Endothelial cell of umbilical vein (primary cell): ENCODE results near the gene GPSM1. TPM values are rescaled to one million over a fixed set of nuclear protein-coding genes. Genes with fewer than 3 reads are reported as not detected.

Experiments
- BruUV-seq: library from RNA; stranded (reverse); fragments of 400-500 nt; replicated peaks from 2 replicates; lab custom pipeline; 2021; lab: Mats Ljungman, UMichigan
- CTCF ChIA-PET: fragments of 300-600, 350-600 bp; sonication (Branson Sonifier 250); formaldehyde crosslinking; loops from one replicate; lab custom pipeline; 2021; ENCODE audit warnings: antibody characterized with exemption, inconsistent platforms; lab: Charles Lee
- POLR2A ChIA-PET: fragments of 300-600, 350-600 bp; sonication (Branson Sonifier 250); formaldehyde crosslinking; loops from one replicate; lab custom pipeline; 2021; ENCODE audit warnings: antibody characterized with exemption, inconsistent platforms; lab: Charles Lee
- DNase-seq: peaks from one replicate; pipeline ENCODE4 v3.0.0-alpha.2; 2011; ENCODE audit warnings: low read depth, low spot score
- FAIRE-seq: peaks from 2 replicates; lab custom pipeline; 2011; peaks lifted over from hg19 to GRCh38; lab: Jason Lieb, UNC
- H2AFZ ChIP-seq: 2 replicates; pipeline ENCODE4 v1.6.0; 2012; ENCODE audit warnings: low read depth, low read length, control low read depth, inconsistent platforms
- H3K27ac ChIP-seq: 2 replicates; pipeline ENCODE4 v1.5.1; 2011; ENCODE audit warnings: low read depth, mild to moderate bottlenecking, control low read depth, low read length, moderate library complexity; ENCODE audit not compliant: insufficient read depth
- H3K27me3 ChIP-seq, 2 experiments: 2 replicates each; pipeline versions ENCODE4 v1.6.0 to v1.6.1; 2011; ENCODE audit warnings: low read length in 2 of 2, mixed read lengths in 1 of 2; ENCODE audit not compliant: control insufficient read depth in 2 of 2, insufficient read depth in 2 of 2
- H3K36me3 ChIP-seq, 2 experiments: 2 replicates in 1 of 2; 3 replicates in 1 of 2; pipeline ENCODE4 v1.5.1; 2011; ENCODE audit warnings: low read length in 2 of 2, mild to moderate bottlenecking in 1 of 2, moderate library complexity in 1 of 2; ENCODE audit not compliant: control insufficient read depth in 2 of 2, insufficient read depth in 2 of 2; ENCODE audit errors: extremely low read depth in 1 of 2
- H3K4me1 ChIP-seq: 3 replicates; pipeline ENCODE4 v1.5.1; 2011; ENCODE audit warnings: mild to moderate bottlenecking, low read length; ENCODE audit not compliant: control insufficient read depth, insufficient read depth; ENCODE audit errors: extremely low read depth
- H3K4me2 ChIP-seq: 2 replicates; pipeline ENCODE4 v1.6.1; 2011; ENCODE audit warnings: low read length, control low read depth, mixed read lengths; ENCODE audit not compliant: insufficient read depth
- H3K4me3 ChIP-seq, 3 experiments: fragments of 200-600 bp in 1 of 3; sonication (generic), shearing (Covaris generic) in 1 of 3; replicated peaks in 1 of 3; 2 replicates each; pipeline ENCODE4 v1.5.1; 2011 to 2016; ENCODE audit warnings: control low read depth in 3 of 3, low read length in 3 of 3, mild to moderate bottlenecking in 2 of 3, inconsistent platforms in 1 of 3, low read depth in 1 of 3, moderate library complexity in 1 of 3; ENCODE audit not compliant: insufficient read depth in 1 of 3
- H3K79me2 ChIP-seq: 2 replicates; pipeline ENCODE4 v1.6.0; 2012; ENCODE audit warnings: low read length, inconsistent platforms; ENCODE audit not compliant: control insufficient read depth, insufficient read depth
- H3K9ac ChIP-seq: replicated peaks from 2 replicates; pipeline ENCODE3; 2011; ENCODE audit warnings: low read length, control low read depth; ENCODE audit not compliant: insufficient read depth; ENCODE audit errors: extremely low read depth
- H3K9me1 ChIP-seq: replicated peaks from 3 replicates; pipeline ENCODE4 v1.6.0; 2011; ENCODE audit warnings: mild to moderate bottlenecking, low read length; ENCODE audit not compliant: control insufficient read depth, insufficient read depth; ENCODE audit errors: extremely low read depth
- H3K9me3 ChIP-seq: replicated peaks from 2 replicates; pipeline ENCODE4 v1.5.1; 2012; ENCODE audit warnings: low read length, inconsistent platforms; ENCODE audit not compliant: control insufficient read depth, insufficient read depth
- H4K20me1 ChIP-seq: replicated peaks from 2 replicates; pipeline ENCODE3; 2011; ENCODE audit warnings: mild to moderate bottlenecking, low read length; ENCODE audit not compliant: control insufficient read depth, insufficient read depth; ENCODE audit errors: extremely low read depth
- EZH2 ChIP-seq: IDR thresholded peaks from 2 replicates; pipeline ENCODE4 v1.6.1; 2012; ENCODE audit warnings: borderline replicate concordance, low read depth, mild to moderate bottlenecking, moderate library complexity, low read length, inconsistent platforms; ENCODE audit not compliant: severe bottlenecking
- FOS ChIP-seq: IDR thresholded peaks from 2 replicates; pipeline ENCODE4 v1.6.1; 2011; ENCODE audit warnings: mild to moderate bottlenecking, low read length, moderate library complexity, borderline replicate concordance; ENCODE audit not compliant: insufficient read depth
- GATA2 ChIP-seq: IDR thresholded peaks from 2 replicates; pipeline ENCODE4 v1.7.0; 2011; ENCODE audit warnings: low read depth, mild to moderate bottlenecking, moderate library complexity, mixed read lengths, low read length; ENCODE audit not compliant: insufficient read length, insufficient read depth
- JUN ChIP-seq: IDR thresholded peaks from 2 replicates; pipeline ENCODE4 v1.6.1; 2011; ENCODE audit warnings: borderline replicate concordance, low read depth; ENCODE audit not compliant: insufficient read length, insufficient read depth
- MAX ChIP-seq: IDR thresholded peaks from 2 replicates; pipeline ENCODE4 v1.6.1; 2011; ENCODE audit not compliant: insufficient read depth, insufficient read length
- MYC ChIP-seq: IDR thresholded peaks from one replicate; pipeline ENCODE4 v1.6.1; 2011; ENCODE audit warnings: mild to moderate bottlenecking, low read depth, low read length
- POLR2A ChIP-seq: IDR thresholded peaks from 2 replicates; pipeline ENCODE4 v1.6.1; 2012; ENCODE audit warnings: low read depth, mild to moderate bottlenecking, control low read depth, low read length
- POLR2AphosphoS5 ChIP-seq: IDR thresholded peaks from 2 replicates; pipeline ENCODE4 v1.6.1; 2012; ENCODE audit warnings: low read depth, mild to moderate bottlenecking, control low read depth, low read length, moderate library complexity; ENCODE audit not compliant: insufficient read depth
- dilution Hi-C: fragments of 300-500 bp; cut with MboI; formaldehyde crosslinking; loops from one replicate; pipeline ENCODE4 v1.15.0; 2019; ENCODE audit warnings: low sequenced_read_pairs; ENCODE audit not compliant: extremely low pct_ligation_motif_present
- intact Hi-C: fragments of 100-400 bp; cut with micrococcal nuclease; formaldehyde crosslinking; loops from one replicate; pipeline ENCODE4 v1.10.0; 2022
- polyA plus RNA-seq, 4 experiments: library from polyadenylated mRNA; depleted of rRNA in 3 of 4; stranded (reverse) in 3 of 4; unstranded in 1 of 4; fragments of >200 nt; gene quantifications; 2 replicates each; pipeline versions ENCODE4 v1.2.1 to v1.2.3, GENCODE V29; 2011 to 2012; ENCODE audit warnings: missing spikeins in 1 of 4
- total RNA-seq: library from RNA; stranded (reverse); gene quantifications from 2 replicates; pipeline ENCODE4 v1.2.3, GENCODE V29; 2021
- TF ChIP-seq, protein P1 (sequence below), 2 donors: IDR thresholded peaks; 1 replicate in 1 of 2; 2 replicates in 1 of 2; pipeline ENCODE4 v1.5.1; 2011; ENCODE audit warnings: low read length in 2 of 2, mild to moderate bottlenecking in 2 of 2, moderate library complexity in 2 of 2, control low read depth in 1 of 2, inconsistent platforms in 1 of 2, low read depth in 1 of 2; ENCODE audit not compliant: insufficient read depth in 1 of 2; ENCODE audit errors: extremely low read depth in 1 of 2

Gene GPSM1
- total and polyA plus RNA-seq, 2 donors (not counting 3 experiments of a cell fraction or from before 2014, with no cell fraction given): 34.6 to 47.1 TPM

DNA sequence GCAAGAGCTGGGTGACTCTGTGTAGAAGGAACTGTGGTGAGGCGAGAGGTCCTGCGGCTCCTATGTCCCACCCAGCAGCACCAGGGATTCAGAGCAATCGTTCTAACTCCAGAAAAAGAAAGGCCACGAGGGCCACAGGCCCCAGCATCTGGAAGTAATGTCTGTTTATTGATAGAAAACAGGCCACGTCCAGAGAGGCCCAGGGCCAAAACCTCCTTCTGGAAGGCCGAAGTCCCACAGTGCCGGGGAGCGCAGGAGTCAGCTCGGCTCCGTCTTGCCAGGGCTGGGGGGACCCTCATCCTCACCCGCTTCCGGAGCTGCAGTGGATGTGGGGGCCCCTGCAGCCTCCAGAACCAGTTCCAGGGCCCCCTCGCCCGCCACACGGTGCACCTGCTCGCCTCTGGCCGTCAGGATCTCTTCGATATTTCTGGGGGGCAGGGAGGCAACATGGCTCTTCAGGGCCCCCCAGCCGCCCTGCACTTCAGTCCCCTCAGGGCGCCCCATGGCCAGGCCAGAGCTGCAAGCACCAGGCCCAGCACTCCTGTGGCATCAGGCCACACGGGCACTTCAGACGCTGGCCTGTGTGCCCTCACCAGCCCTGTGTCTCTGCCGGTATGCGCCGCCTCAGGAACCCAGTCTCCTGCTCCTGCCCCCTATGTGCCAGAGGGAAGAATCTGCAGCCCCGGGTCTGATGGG, 34.6 kb downstream of the GPSM1 start:
- no peak for DNase-seq
- no peak overlapping the region for H3K4me2 ChIP-seq
- intact Hi-C loops (loop anchor here (2.0 kb wide), 1 partner anchor 351 kb away; the partner anchor contains the start of gene DIPK1B), dilution Hi-C loops (no loop called here)
- H3K27me3 ChIP-seq: no peaks in the 10 kb centered on the region
- FAIRE-seq: no peak
- CTCF ChIA-PET: interaction anchor here (2.4 kb wide), 1 partner anchor 17 kb away, joined by 25 read pairs; no protein-coding TSS in a partner anchor
- no TSS peak for BruUV-seq
- H3K4me1 ChIP-seq: peaks cover 7% of the 10 kb centered on the region
- H3K4me3 ChIP-seq: no peak overlapping the region
- H3K27ac ChIP-seq: no peak overlapping the region
- POLR2A ChIA-PET: no interaction called here
- H3K9ac ChIP-seq: no peak overlapping the region
- no peaks in the 10 kb centered on the region for H3K9me1 ChIP-seq
- TF ChIP-seq JUN (no peak), GATA2 (no peak), FOS (no peak), EZH2 (no peak), MAX (no peak), MYC (no peak), POLR2AphosphoS5 (no peak), POLR2A (no peak)
- TF ChIP-seq, protein P1, sequence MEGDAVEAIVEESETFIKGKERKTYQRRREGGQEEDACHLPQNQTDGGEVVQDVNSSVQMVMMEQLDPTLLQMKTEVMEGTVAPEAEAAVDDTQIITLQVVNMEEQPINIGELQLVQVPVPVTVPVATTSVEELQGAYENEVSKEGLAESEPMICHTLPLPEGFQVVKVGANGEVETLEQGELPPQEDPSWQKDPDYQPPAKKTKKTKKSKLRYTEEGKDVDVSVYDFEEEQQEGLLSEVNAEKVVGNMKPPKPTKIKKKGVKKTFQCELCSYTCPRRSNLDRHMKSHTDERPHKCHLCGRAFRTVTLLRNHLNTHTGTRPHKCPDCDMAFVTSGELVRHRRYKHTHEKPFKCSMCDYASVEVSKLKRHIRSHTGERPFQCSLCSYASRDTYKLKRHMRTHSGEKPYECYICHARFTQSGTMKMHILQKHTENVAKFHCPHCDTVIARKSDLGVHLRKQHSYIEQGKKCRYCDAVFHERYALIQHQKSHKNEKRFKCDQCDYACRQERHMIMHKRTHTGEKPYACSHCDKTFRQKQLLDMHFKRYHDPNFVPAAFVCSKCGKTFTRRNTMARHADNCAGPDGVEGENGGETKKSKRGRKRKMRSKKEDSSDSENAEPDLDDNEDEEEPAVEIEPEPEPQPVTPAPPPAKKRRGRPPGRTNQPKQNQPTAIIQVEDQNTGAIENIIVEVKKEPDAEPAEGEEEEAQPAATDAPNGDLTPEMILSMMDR (IDR thresholded peaks at IDR 0.05; ENCODE audit: extremely low read depth in 1 of 2, insufficient read depth in 1 of 2, low read depth in 1 of 2, low read length in 2 of 2): no peak
- no peaks in the 10 kb centered on the region for H3K9me3 ChIP-seq
- peaks cover 3% of the 10 kb centered on the region for H3K79me2 ChIP-seq
- no peak overlapping the region for H2AFZ ChIP-seq
- H3K36me3 ChIP-seq: peaks cover 0 to 3% of the 10 kb centered on the region in 2 experiments
- no peaks in the 10 kb centered on the region for H4K20me1 ChIP-seq
